NCI-H446 treated with DMSO at 0.1 percent for 48 hours (cell line): ENCODE results near the gene TXNRD2.
A peak's percentile ranks its signal among the peaks of the same experiment; 100 is the strongest.
"Not testable (repeated sequence)": the region's sequence is repeated elsewhere in the genome, so short reads cannot be mapped to it uniquely, and the experiment has no call there.

Experiments
- DNase-seq: peaks from one replicate; lab custom pipeline; 2025; lab: John Stamatoyannopoulos, UW

Gene TXNRD2

DNA sequence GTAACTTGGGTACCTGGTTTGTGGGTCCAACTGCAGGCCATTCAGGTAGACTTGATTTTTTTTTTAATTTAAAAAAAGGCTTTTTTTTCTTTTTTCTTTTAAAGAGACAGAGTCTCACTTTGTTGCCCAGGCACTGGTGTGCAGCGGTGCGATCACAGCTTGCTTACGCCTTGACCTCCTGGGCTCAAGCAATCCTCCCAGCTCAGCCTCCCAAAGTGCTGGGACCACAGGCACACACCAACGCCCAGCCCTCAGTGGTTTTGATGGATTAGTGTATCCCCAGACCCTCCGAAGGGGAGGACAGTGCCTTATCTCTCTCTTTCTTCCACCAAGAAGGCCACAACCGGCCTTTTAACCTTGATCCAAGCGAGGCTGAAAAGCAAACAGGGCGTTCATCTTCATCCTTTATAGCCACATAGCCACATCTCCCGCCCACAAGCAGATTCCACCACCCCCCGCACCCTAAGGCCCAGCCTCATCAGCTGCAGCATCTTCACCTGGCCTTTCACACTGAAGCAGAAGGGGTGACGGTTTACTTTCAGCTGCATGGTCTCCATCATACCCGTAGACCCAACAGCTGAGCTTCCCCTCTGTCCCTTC, 17.6 kb downstream of the TXNRD2 start:
- DNase-seq, result no peak

DNA sequence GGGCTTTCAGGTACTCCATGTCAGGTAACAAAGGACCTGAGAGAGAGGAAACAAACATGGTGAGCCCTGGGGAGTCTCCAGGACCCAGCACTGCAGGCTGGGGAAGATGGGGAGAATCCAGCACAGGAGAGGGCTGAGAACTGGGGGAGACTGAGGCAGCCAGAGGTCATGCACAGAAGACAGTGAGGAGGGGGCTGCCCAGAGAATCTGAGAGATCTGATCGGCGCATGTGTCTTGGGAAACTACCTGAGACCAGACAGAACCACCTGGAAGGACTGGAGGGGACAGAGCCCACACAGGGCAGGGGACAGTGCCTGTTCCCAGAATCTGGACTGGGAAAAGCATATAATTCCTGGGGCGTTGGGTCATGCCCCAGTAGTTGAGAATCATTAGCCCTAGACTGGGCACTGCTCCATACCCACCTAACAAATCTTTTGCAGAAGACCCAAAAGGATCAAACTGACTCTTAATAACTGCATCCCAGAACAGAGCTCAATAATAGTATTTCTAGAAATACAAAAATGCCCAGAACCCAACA, 20.0 kb downstream of the TXNRD2 start:
- no peak for DNase-seq

DNA sequence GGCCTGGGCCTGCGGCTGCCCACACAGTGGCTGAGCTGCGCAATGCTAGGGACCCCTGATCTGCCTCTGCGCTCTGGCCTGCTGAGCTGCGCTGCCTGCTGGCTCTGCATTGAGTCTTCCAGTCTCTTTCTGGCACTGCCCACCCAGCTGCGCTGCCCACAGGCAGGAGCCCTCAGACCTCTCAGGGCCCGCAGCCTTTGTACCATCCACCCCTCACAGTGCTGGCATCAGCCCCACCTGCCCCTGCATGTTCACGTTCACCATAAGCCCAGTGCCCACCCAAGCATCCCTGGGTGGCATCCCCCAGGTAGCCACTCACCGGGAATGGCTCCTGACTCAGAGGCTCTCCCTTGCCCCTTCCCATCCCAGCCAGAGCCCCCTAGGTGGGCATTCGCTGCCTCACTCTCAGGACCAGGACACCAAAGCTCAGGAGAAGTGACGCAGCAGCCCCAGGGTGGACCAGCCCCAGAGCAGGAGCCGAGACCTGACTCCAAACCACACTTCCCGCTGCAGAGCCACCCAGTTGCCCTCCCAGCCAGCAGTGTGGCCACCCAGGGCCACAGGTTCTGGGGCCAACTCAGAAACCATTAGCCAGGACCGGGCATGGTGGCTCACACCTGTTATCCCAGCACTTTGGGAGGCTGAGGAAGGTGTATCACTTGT, 21.8 kb downstream of the TXNRD2 start:
- DNase-seq, result no peak

DNA sequence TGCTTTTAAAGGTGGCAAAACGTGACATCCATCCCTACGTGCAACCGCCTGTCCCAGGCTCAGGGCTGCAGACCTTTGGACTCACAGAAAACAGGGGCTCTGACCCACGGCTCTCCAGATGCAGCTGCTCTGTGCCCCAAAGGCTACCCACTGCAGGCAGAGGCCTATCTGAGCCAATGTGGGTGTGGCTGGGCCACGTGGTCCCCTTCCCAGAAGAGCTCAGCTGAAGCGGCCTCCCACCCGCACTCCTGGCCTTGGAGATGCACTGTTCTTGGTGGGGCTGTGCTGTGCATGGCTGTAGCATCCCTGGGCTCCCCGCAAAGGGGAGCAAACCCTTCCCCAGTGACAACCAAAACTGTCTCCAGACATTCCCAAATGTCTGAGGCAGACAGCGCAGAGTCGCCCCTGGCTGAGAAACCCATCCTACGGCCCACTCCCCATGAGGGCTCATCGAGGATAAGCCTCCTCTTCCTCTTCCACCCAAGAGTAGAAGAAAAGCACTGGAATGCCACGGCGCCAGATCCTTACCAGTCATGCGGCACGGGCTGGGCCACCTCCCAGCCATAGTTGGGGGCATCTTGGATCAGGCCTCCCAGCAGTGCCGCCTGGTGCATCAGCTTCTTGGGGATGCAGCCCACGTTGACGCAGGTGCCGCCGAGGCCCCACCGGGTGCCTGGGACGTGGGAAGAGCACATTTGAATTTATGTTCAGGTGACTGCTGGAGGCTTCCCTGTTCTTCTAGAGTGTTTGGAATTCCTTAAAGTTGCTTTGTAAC, 23.1 kb downstream of the TXNRD2 start:
- no peak for DNase-seq

DNA sequence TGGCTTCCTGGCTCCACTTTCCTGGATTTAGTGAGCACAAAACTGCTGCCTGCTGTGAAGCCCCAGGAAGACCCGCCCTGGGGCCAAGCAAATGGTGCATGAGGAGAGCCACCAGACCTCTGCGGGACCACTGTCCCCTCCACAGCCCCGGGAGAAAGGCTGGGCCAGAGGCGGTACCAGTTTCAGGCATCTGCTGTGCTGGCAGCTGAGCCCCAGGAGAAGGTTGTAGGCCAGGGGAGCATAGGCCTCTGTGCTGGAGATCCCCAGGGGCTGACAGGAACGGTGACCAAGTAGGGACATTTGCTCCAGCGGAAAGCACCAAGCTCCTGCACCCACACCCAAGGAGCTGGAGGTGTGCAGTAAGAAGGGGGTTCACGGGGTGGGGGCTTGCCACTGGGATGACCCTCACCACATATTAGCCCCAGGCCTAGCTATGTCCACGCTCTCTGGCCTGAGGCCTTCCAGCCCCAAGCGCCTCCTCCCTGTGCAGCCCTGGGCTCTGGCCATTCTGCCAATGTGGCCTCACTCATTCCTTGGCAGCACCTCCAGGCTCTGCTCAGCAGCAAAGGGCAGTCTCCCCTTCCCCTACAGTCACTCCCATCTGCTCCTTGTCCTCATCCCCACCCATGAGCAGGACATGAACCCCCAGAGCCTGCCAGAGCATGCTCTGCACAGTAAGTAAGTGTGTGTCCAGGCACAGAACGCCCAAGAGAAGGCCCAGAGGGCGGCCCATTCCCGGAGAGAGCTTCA, 24.1 kb downstream of the TXNRD2 start:
- DNase-seq, result no peak

DNA sequence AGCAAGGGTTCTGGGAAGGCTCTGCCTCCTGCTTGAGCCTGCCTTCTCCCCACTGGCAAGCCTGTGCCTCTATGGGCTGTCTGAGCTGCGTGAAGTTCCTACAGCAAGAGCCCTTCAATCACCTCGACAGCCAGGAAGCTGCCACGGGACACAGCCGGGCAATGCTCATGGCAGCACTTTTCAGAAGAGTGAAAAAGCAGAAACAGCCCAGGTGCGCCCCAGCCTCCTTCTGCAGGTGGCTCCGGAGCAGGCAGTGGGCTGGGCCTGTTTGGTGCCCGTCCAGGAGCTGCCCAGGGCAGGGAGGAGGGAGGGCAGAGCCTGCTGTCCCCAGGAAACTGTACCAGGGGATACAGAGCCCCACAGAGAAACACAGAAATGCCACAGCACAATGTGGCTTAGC, 24.7 kb downstream of the TXNRD2 start:
- DNase-seq, result no peak

DNA sequence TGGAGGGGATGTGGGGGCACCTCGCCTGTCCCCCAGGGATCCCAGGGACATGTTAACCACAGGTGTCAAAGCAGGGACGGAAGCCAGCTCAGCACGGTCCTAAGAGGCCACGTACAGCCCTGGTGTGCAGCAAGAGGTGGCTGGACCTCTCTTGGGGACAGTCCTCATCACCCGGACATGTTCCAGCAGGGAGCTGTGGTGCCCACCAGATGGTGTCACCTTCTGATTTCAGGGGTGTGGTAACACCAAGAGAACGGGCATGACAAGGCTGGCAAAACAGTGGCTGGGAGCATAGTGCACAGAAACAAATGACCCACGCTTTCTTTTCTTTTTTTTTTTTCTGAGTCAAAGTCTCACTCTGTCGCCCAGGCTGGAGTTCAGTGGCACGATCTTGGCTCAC, 25.6 kb downstream of the TXNRD2 start:
- DNase-seq, result no peak

DNA sequence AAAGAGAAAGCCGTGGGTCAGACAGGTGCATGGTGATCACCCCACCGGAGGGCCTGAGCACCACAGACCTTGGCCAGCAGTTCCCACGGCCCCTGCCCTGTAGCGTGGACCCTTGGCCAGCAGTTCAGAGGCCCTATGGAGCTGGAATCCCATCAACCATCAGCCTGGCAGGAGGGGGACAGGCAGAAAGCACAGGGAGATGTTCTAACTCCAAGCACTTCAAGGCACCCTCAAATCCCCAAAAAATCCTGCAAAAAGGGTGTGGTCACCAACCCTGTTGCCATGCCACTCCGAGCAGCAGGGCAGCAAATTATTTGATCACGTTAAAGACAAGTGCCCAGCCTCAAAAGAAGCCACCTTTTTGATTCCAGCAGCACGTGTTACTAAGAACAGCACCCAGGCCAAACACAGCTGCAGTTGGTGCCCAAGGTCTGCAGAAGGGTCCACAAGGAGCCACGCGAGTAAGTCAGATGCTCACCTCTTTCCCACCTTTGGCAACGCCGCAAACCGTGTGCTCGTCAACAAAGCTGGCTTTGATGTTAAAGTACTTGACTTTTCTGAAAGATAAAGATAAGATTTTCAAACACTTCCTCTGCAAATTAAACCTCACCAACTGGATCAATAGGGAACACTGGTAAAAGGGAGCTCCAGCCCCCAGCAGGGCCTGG, 26.2 kb downstream of the TXNRD2 start:
- DNase-seq, result no peak

DNA sequence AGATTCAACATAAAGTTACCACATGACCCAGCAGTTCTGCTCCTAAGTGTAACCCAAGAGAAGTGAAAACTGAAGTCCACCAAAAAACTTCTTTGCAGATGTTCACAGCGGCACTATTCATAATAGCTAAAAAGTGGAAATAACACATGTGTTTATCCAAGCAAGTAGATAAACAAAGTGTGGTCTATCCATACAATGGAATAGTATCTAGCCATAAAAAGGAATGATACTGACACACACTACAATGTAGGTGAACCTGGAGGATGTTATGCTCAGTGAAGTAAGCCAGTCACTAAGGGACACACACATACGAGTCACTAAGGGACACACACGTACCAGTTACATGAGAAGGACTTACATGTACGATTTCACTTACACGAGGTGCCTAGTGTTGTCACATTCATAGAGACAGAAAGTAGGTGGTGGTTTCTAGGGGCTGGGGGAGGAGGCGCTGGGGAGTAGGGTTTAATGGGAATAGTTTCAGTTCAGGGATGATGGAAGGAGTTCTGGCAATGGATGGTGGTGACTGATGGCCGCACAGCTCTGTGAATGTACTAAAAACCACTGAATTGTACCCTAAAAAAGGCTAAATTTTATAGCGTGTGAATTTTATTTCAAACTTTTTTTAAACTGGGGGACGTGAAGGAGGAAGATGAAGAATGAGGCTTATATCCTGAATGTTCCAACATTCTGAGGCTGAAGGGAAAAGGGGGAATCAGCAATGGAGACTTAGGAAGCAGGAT, 27.2 kb downstream of the TXNRD2 start:
- no peak for DNase-seq

DNA sequence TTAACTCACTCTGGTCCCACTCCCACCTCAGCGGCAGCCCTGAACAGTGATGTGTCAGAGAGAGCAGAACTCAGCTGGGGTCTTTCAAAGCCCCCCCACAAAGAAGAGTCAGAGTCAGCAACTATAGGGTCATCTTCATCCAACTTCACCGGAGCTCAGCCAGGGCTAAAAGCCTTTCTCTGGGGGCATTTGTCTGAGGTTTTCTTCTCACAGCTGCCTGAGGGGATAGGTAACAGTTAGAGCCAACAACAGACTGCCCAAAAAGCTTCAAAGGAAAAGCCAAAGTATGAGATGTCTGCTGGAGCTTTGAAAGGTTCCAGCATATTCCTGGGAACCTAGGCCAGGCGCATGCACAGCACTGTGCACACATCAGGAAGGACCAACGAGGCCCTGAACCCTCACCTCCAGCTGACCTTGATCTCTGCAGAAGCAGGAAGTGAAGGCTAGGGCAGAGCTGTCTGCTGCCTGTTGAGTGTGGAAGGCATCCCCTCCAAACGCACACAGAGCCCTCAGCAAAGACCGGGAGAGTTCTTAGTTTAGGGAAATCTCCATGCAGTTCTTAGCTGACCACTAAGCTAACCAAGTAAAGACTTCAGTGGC, 28.2 kb downstream of the TXNRD2 start:
- no peak for DNase-seq

DNA sequence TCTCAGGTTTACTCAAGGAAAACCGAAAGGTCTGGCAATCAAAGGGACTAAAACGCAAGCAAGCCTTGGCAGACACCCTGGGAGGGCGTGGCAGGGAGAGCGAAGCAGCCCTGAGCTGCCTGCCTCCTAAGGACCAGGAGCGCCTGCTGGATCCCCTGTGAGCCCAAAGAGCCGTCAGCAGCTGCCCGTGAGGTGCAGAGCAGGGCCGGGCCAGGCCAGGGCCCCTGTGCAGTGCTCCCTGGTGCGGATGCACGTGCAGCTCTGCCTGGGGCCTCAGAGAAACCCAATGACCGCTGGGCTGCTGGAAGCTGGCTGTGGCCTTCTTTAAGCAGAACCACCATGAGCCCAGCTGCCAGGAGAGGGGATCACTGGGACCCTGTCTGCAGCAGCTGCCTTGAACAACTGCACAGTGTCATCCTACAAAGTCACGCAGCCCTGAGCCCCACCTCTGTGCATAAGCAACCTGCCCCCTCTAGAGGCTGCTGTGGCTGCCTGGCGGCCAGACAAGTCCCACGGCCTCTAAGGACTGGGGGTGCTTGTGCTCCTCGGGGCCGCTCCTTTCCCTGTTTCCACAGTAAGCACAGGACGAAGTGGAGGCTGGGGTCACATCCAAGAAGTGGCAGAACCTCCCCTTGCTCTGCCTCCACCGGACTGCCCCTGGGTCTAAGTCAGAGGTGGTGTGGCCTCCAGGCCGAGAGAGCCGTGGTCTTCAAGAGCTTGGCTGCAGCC, 29.2 kb downstream of the TXNRD2 start:
- DNase-seq, result no peak

DNA sequence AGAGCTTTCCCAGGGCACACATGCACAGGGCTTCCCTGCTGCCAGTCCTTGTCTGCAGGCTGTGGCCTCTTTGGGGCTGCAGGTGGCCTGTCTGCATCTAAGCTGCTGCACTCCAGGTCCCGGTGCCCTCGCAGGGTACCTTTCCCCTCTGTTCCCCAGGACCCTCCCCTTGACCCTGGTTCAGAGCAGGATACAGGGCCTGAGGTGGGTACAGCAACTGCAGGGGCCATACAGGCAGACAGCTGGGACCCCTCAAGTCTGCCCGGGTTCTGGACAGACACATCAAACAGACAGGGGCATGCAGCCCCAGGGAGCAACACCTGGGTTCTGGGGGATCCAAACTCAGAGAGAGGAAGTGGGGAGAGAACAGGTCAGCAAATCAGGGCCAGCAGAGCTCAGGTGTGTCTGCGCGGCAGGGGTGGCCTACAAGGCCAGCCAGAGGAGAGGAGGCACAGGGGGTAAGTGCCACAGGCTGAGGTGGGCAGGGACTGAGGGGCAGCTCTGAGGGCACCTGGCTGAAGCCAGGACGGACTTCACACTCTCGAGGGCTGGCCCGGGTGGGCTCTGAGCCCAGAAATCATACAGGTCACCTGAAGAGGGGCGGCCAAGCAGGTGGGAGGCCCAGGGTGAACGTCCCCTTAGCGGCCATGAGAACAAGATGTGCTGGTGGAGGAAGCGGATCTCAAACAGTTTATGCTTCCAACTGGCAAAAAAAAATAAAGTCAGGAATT, 29.9 kb downstream of the TXNRD2 start:
- DNase-seq, result no peak

DNA sequence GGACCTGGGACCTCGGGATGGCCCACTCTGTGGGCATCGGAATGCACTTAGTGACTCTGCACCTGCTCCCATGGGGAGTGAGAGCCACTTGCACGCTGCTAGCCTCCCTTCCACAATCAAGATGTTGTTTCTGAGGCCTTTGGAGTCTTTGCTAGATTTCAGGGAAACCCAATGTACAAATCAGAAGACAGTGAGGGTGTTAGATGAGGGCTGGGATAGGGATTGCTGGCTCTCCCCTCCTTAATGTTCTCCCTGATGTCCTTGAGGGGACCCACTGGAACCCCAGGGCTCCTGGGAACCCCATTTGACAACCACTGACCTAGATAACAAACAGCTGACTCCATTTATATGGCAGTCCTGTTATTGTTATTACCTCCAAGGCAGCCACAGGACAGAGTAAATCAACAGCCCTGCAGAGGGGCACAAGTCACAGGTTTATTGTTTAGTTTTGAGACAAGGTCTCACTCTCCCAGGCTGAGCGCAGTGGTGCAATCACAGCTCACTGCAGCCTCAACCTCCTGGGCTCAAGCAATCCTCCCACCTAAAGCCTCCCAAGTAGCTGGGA, 31.4 kb downstream of the TXNRD2 start:
- no peak for DNase-seq

DNA sequence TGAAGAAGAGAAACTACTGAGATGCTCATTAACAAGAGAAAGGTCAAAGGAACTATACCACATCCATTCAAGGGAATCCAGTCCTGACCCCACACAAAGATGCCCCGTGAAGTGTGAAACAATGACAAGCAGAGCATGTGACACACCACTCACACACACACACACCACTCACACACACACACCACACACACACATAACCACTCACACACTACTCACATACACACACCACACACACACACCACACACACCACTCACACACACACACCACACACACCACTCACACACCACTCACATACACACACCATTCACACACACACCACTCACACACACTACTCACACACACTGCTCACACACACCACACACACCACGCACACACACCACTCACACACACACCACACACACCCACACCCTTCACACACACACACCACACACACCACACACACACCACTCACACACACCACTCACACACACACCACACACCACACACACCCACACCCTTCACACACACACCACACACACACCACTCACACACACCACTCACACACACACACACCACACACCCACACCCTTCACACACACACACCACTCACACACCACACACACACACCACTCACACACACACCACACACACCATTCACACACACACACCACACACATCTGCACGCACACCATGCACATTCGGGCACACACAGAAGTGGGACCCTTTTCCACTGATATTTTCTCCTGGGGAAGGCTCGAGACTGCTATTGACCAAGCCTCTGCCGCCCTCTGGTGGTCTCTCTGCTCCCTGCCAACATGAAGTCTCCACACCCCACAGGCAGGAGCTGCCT, 32.1 kb downstream of the TXNRD2 start:
- peak; percentile 42 for DNase-seq

DNA sequence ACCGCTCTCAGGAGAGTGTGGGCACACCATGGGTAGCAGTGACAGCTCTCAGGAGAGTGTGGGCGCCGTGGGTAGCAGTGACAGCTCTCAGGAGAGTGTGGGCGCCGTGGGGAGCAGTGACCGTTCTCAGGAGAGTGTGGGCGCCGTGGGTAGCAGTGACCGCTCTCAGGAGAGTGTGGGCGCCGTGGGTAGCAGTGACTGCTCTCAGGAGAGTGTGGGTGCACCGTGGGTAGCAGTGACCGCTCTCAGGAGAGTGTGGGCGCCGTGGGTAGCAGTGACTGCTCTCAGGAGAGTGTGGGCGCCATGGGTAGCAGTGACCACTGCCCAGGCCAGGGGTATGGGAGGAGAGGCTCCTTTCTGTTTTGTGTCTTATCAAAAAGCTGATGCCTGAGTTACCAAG, 33.7 kb downstream of the TXNRD2 start:
- DNase-seq, result not testable (repeated sequence)

DNA sequence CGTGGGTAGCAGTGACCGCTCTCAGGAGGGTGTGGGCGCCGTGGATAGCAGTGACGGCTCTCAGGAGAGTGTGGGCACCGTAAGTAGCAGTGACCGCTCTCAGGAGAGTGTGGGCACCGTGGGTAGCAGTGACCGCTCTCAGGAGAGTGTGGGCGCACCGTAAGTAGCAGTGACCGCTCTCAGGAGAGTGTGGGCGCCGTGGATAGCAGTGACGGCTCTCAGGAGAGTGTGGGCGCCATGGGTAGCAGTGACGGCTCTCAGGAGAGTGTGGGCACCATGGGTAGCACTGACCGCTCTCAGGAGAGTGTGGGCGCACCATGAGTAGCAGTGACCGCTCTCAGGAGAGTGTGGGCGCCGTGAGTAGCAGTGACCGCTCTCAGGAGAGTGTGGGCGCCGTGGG, 34.8 kb downstream of the TXNRD2 start:
- DNase-seq, result not testable (repeated sequence)

DNA sequence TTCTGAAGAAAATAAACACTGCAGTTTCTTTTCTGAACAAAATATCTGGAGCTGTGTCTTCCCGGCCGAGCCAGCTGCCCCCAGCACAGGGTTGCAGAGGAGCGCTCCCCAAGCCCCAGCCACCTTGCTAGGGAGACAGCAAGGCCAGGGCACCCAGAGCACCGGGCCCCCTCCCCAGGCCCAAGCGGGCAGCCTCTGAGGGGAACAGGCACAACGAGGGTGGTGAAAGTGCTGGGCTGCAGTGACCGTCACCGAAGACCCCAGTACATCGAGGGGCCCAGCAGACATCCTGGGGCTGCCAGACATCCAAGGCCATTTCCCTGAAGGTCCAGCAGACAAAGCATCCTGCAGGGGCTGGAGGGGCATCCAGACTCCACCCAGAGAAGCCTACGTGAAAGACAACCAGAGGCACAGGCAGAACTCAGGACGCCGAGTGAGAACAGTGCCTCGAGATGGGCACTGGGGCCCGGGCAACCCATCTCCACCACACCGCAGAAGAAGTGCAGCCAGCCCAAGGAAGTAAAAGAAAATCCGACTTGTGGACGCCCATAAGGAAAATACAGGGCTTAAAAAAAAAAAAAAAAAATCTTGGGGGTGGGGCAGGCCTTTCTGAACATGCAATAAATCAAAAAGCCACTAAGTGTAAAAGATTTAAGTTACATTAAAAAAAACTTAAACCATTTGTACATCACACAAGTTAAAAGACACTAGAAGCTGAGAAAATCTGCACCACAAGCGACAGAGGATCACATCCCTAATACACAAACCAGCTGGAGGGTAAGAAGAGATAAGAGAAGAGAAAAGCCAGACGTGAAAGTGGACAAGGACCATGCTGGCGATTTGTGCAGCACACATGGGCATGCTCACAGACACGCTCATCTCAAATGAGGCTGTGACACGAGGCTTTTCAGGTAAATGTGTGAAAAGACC, 36.0 kb downstream of the TXNRD2 start:
- DNase-seq, result no peak
